ENCODE data around the gene B4GALT6.

The B4GALT6 gene

GRCh38 chr18:31656754-31657153 is 27.6 kb downstream of the B4GALT6 start:
- Histone ChIP-seq H3K36me3 (ENCODE audit: insufficient read depth, low read length) (no peaks in the 10 kb centered on the region), H3K9ac (ENCODE audit: low read length) (no peak overlapping the region), H3K9me3 (ENCODE audit: low read length) (no peaks in the 10 kb centered on the region), H3K4me1 (ENCODE audit: insufficient read depth, low read length) (no peaks in the 10 kb centered on the region), H3K4me3 (ENCODE audit: low read depth in 1 of 2, low read length in 2 of 2) (no peak overlapping the region), H3K27ac (ENCODE audit: low read depth, low read length) (no peak overlapping the region), H3K27me3 (ENCODE audit: control insufficient read depth in 1 of 2, insufficient read depth in 2 of 2, low read length in 2 of 2) (no peaks in the 10 kb centered on the region)

GRCh38 chr18:31655354-31655753 is 29.0 kb downstream of the B4GALT6 start:
- Histone ChIP-seq H3K36me3 (ENCODE audit: insufficient read depth, low read length) (no peaks in the 10 kb centered on the region), H3K27me3 (ENCODE audit: control insufficient read depth in 1 of 2, insufficient read depth in 2 of 2, low read length in 2 of 2) (no peaks in the 10 kb centered on the region), H3K9me3 (ENCODE audit: low read length) (no peaks in the 10 kb centered on the region), H3K27ac (ENCODE audit: low read depth, low read length) (no peak overlapping the region), H3K4me3 (ENCODE audit: low read depth in 1 of 2, low read length in 2 of 2) (no peak overlapping the region), H3K9ac (ENCODE audit: low read length) (no peak overlapping the region), H3K4me1 (ENCODE audit: insufficient read depth, low read length) (no peaks in the 10 kb centered on the region)

GRCh38 chr18:31652877-31653276 is 31.5 kb downstream of the B4GALT6 start:
- H3K9ac ChIP-seq (ENCODE audit: low read length) = no peak overlapping the region
- H3K4me1 ChIP-seq (ENCODE audit: insufficient read depth, low read length) = no peaks in the 10 kb centered on the region
- no peak overlapping the region for H3K27ac ChIP-seq (ENCODE audit: low read depth, low read length)
- H3K27me3 ChIP-seq (ENCODE audit: control insufficient read depth in 1 of 2, insufficient read depth in 2 of 2, low read length in 2 of 2) = no peaks in the 10 kb centered on the region
- no peaks in the 10 kb centered on the region for H3K36me3 ChIP-seq (ENCODE audit: insufficient read depth, low read length)
- no peak overlapping the region for H3K4me3 ChIP-seq (ENCODE audit: low read depth in 1 of 2, low read length in 2 of 2)
- H3K9me3 ChIP-seq (ENCODE audit: low read length) = no peaks in the 10 kb centered on the region

- Histone ChIP-seq H3K27ac (ENCODE audit: low read depth, low read length) (no peak overlapping the region), H3K9ac (ENCODE audit: low read length) (no peak overlapping the region), H3K27me3 (ENCODE audit: control insufficient read depth in 1 of 2, insufficient read depth in 2 of 2, low read length in 2 of 2) (no peaks in the 10 kb centered on the region), H3K36me3 (ENCODE audit: insufficient read depth, low read length) (no peaks in the 10 kb centered on the region), H3K4me3 (ENCODE audit: low read depth in 1 of 2, low read length in 2 of 2) (no peak overlapping the region), H3K4me1 (ENCODE audit: insufficient read depth, low read length) (no peaks in the 10 kb centered on the region), H3K9me3 (ENCODE audit: low read length) (no peaks in the 10 kb centered on the region)
These were observed 32.0 kb downstream of the B4GALT6 start for GRCh38 chr18:31652357-31652756.

- H3K9ac ChIP-seq (ENCODE audit: low read length) = no peak overlapping the region
- no peaks in the 10 kb centered on the region for H3K36me3 ChIP-seq (ENCODE audit: insufficient read depth, low read length)
- no peaks in the 10 kb centered on the region for H3K4me1 ChIP-seq (ENCODE audit: insufficient read depth, low read length)
- H3K27ac ChIP-seq (ENCODE audit: low read depth, low read length) = no peak overlapping the region
- H3K9me3 ChIP-seq (ENCODE audit: low read length) = no peaks in the 10 kb centered on the region
- no peaks in the 10 kb centered on the region for H3K27me3 ChIP-seq (ENCODE audit: control insufficient read depth in 1 of 2, insufficient read depth in 2 of 2, low read length in 2 of 2)
- H3K4me3 ChIP-seq (ENCODE audit: low read depth in 1 of 2, low read length in 2 of 2) = no peak overlapping the region
These were observed 33.0 kb downstream of the B4GALT6 start for GRCh38 chr18:31651369-31651768.

GRCh38 chr18:31649978-31650719 is 34.2 kb downstream of the B4GALT6 start:
- H3K4me1 ChIP-seq (ENCODE audit: insufficient read depth, low read length) = no peaks in the 10 kb centered on the region

GRCh38 chr18:31649449-31649848 is 34.9 kb downstream of the B4GALT6 start:
- no peaks in the 10 kb centered on the region for H3K36me3 ChIP-seq (ENCODE audit: insufficient read depth, low read length)
- H3K9ac ChIP-seq (ENCODE audit: low read length) = no peak overlapping the region

More at GRCh38 chr18:31649978-31650719, 34.2 kb downstream of the B4GALT6 start:
- Histone ChIP-seq H3K36me3 (ENCODE audit: insufficient read depth, low read length) (no peaks in the 10 kb centered on the region), H3K27me3 (ENCODE audit: control insufficient read depth in 1 of 2, insufficient read depth in 2 of 2, low read length in 2 of 2) (no peaks in the 10 kb centered on the region), H3K9ac (ENCODE audit: low read length) (no peak overlapping the region), H3K9me3 (ENCODE audit: low read length) (no peaks in the 10 kb centered on the region), H3K27ac (ENCODE audit: low read depth, low read length) (no peak overlapping the region), H3K4me3 (ENCODE audit: low read depth in 1 of 2, low read length in 2 of 2) (no peak overlapping the region)

GRCh38 chr18:31648966-31649429 is 35.4 kb downstream of the B4GALT6 start:
- Histone ChIP-seq H3K9ac (ENCODE audit: low read length) (no peak overlapping the region), H3K4me1 (ENCODE audit: insufficient read depth, low read length) (no peaks in the 10 kb centered on the region), H3K9me3 (ENCODE audit: low read length) (no peaks in the 10 kb centered on the region), H3K27ac (ENCODE audit: low read depth, low read length) (no peak overlapping the region), H3K4me3 (ENCODE audit: low read depth in 1 of 2, low read length in 2 of 2) (no peak overlapping the region), H3K27me3 (ENCODE audit: control insufficient read depth in 1 of 2, insufficient read depth in 2 of 2, low read length in 2 of 2) (no peaks in the 10 kb centered on the region), H3K36me3 (ENCODE audit: insufficient read depth, low read length) (no peaks in the 10 kb centered on the region)

More at GRCh38 chr18:31649449-31649848, 34.9 kb downstream of the B4GALT6 start:
- no peak overlapping the region for H3K27ac ChIP-seq (ENCODE audit: low read depth, low read length)
- no peaks in the 10 kb centered on the region for H3K4me1 ChIP-seq (ENCODE audit: insufficient read depth, low read length)
- H3K9me3 ChIP-seq (ENCODE audit: low read length) = no peaks in the 10 kb centered on the region
- H3K27me3 ChIP-seq (ENCODE audit: control insufficient read depth in 1 of 2, insufficient read depth in 2 of 2, low read length in 2 of 2) = no peaks in the 10 kb centered on the region
- no peak overlapping the region for H3K4me3 ChIP-seq (ENCODE audit: low read depth in 1 of 2, low read length in 2 of 2)

- no peaks in the 10 kb centered on the region for H3K36me3 ChIP-seq (ENCODE audit: insufficient read depth, low read length)
- no peaks in the 10 kb centered on the region for H3K27me3 ChIP-seq (ENCODE audit: control insufficient read depth in 1 of 2, insufficient read depth in 2 of 2, low read length in 2 of 2)
- H3K9me3 ChIP-seq (ENCODE audit: low read length) = no peaks in the 10 kb centered on the region
- H3K4me1 ChIP-seq (ENCODE audit: insufficient read depth, low read length) = no peaks in the 10 kb centered on the region
- H3K9ac ChIP-seq (ENCODE audit: low read length) = no peak overlapping the region
- no peak overlapping the region for H3K27ac ChIP-seq (ENCODE audit: low read depth, low read length)
- H3K4me3 ChIP-seq (ENCODE audit: low read depth in 1 of 2, low read length in 2 of 2) = no peak overlapping the region
These were observed 35.9 kb downstream of the B4GALT6 start for GRCh38 chr18:31648458-31648857.

- Histone ChIP-seq H3K27me3 (ENCODE audit: control insufficient read depth in 1 of 2, insufficient read depth in 2 of 2, low read length in 2 of 2) (no peaks in the 10 kb centered on the region), H3K9me3 (ENCODE audit: low read length) (no peaks in the 10 kb centered on the region), H3K4me3 (ENCODE audit: low read depth in 1 of 2, low read length in 2 of 2) (no peak overlapping the region), H3K27ac (ENCODE audit: low read depth, low read length) (no peak overlapping the region), H3K36me3 (ENCODE audit: insufficient read depth, low read length) (no peaks in the 10 kb centered on the region), H3K4me1 (ENCODE audit: insufficient read depth, low read length) (no peaks in the 10 kb centered on the region), H3K9ac (ENCODE audit: low read length) (no peak overlapping the region)
These were observed 37.1 kb downstream of the B4GALT6 start for GRCh38 chr18:31647127-31647753.

GRCh38 chr18:31646332-31647126 is 37.9 kb downstream of the B4GALT6 start:
- Histone ChIP-seq H3K9me3 (ENCODE audit: low read length) (no peaks in the 10 kb centered on the region), H3K4me1 (ENCODE audit: insufficient read depth, low read length) (no peaks in the 10 kb centered on the region), H3K9ac (ENCODE audit: low read length) (no peak overlapping the region), H3K36me3 (ENCODE audit: insufficient read depth, low read length) (no peaks in the 10 kb centered on the region), H3K4me3 (ENCODE audit: low read depth in 1 of 2, low read length in 2 of 2) (no peak overlapping the region), H3K27ac (ENCODE audit: low read depth, low read length) (no peak overlapping the region), H3K27me3 (ENCODE audit: control insufficient read depth in 1 of 2, insufficient read depth in 2 of 2, low read length in 2 of 2) (no peaks in the 10 kb centered on the region)

Data from muscle layer of colon (tissue), 2 donors.